GM18505 (cell line): ENCODE measurements around the gene DDOST.

ENCODE experiments used
- ATAC-seq: cut with Tn5 transposase; IDR thresholded peaks from one replicate; pipeline ENCODE4 v1.9.1; 2021; ENCODE audit not compliant: unreplicated experiment
- POLR2A ChIP-seq: IDR thresholded peaks from 4 replicates; pipeline ENCODE4 v1.6.1; 2011; ENCODE audit warnings: borderline replicate concordance; ENCODE audit not compliant: insufficient read depth, insufficient read length; ENCODE audit errors: extremely low read depth

DDOST gene

DNA sequence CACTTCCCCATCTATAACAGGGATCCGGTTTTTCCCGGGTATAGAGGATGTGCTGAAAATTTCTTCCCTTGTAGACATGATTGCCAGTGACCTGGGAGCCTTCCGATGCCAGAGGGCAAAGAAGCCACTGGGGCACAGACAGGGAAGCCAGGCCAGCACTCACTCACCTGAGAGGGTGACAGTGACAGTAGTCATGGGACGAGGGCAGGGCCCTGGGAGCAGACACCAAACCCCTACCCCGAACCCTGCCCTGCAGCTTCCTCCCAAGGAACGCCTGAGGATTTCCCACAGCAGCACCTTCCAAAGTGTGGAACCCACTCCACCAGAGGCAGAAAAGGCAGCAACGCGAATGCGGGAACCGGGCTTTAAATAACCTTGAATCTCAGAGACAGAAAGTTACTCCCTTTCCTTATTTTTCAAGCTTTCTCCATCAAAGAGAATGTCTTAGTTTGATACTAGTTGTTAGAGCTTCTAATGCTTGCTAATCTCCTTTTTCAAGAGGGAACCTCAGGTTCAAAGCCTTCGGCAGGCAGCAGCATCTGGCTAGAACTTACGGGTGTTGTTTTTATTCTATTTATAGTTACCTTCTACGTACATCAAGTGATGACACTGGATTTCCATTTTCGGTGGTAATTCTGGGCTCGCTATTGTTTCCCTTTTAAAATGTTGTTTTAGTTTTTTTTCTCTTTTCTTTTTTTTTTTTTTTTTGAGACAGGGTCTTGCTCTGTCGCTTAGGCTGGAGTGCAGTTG is 2.8 kb downstream of the DDOST start:
- TF ChIP-seq POLR2A, result no peak
- no peak for ATAC-seq

DNA sequence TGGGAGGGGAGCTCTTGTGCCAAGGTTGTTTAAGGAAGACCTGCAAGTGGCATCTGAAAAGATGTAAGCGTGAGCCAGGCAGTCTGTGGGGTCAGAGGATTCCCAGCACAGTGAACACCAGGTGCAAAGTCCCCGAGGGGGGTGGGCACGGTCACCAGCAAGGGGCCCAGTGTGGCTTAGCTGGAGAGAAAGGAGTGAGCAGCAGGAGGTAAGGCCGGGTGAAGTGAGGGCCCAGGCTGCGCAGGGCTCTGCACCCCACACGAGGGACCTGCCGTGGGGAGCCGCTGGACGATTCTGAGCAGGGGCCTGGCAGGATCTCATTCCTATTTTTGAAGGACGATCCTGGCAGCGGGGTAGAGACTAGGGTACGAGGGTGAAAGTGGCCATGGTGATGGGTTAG is 4.1 kb downstream of the DDOST start:
- no peak for ATAC-seq
- TF ChIP-seq POLR2A, result no peak

- no peak for TF ChIP-seq POLR2A
- ATAC-seq, result no peak
Measured at GRCh38 chr1:20654104-20654690, 7.0 kb downstream of the DDOST start.

GRCh38 chr1:20652300-20652699 is 8.9 kb downstream of the DDOST start:
- no peak for TF ChIP-seq POLR2A
- ATAC-seq, result no peak

DNA sequence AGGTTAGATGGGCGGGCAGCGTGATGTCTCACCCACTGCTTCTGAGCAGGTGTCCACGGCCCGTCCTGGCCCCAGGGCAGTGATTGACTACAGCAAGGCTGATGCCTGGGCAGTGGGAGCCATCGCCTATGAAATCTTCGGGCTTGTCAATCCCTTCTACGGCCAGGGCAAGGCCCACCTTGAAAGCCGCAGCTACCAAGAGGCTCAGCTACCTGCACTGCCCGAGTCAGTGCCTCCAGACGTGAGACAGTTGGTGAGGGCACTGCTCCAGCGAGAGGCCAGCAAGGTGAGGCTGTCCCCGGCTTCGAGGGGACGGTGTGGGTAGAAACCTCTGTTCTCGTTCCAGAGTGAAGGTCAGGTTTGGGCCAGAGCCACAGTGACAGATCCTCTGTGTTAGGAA is 12.2 kb downstream of the DDOST start:
- no peak for TF ChIP-seq POLR2A

DNA sequence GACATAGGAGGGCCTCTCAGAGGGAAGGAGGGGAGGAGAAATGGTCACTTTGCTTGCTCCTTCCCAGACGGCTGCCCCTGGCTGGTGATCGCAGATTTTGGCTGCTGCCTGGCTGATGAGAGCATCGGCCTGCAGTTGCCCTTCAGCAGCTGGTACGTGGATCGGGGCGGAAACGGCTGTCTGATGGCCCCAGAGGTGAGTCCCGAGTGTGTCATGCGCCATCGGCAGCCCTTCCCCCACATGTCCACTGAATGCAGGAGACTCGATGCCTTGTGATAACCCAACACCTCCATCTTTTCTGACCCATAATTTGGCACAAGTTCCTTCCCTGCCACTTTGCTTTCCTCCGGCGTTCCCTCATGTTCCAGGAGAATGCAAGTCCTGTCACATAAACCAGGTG is 12.7 kb downstream of the DDOST start:
- ATAC-seq, result no peak
- TF ChIP-seq POLR2A, result no peak

More for the DNA sequence above, 12.2 kb downstream of the DDOST start:
- no peak for ATAC-seq

DNA sequence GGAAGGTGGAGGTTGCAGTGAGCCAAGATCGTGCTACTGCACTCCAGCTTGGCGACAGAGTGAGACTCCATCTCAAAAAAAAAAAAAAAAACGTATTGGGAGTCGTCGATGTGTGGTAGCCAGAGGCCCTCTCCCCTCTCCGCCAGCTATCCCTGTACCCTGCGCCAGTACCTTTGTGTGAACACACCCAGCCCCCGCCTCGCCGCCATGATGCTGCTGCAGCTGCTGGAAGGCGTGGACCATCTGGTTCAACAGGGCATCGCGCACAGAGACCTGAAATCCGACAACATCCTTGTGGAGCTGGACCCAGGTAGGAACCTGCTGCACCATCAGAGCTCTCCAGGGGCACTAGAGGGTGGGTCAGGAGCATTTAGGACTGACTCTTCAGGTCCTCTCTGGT is 15.8 kb downstream of the DDOST start:
- TF ChIP-seq POLR2A, result no peak
- ATAC-seq, result no peak

GRCh38 chr1:20644416-20644815 is 16.8 kb downstream of the DDOST start:
- TF ChIP-seq POLR2A, result no peak
- no peak for ATAC-seq

GRCh38 chr1:20643080-20643479 is 18.1 kb downstream of the DDOST start:
- no peak for TF ChIP-seq POLR2A
- ATAC-seq, result no peak

DNA sequence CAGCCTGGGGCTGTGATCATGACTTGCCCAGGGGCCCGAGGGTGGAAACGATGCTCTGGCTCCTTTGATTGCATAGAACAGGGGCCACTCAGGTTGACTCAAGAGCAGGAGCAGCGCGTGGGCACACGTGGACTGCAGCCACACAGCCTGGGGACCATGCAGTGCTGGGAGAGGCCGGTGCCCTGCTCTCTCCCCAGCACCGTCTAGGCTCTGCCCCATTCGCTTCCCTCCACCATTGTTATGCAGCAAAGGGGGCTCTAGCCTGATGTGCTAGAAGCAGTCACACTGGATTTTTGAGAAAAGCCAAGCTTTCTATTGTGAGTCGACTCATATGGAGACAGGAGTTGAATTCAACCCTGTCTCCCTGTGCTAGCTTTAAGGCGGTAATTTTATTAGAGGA is 19.2 kb downstream of the DDOST start:
- TF ChIP-seq POLR2A, result no peak
- ATAC-seq, result no peak

DNA sequence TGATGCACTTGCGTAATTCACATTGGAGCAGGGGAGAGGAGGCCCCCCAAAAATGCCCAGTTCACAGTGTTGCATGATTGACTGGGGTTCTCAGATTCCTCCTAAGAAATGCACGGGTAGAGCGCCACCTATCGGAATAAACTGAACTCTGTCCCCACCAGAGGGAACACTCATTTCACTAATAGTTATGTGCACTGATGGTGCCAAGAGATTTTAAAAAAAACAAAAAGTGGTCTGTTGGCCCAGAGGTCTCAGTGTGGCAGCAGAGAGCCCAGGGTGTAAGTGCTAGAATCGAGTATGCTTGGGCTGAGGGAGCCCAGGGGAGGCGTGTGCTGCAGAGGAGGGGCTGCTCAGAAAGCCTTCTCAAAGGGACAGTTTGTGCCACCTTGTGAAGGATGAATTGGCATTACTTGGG is 21.0 kb downstream of the DDOST start:
- ATAC-seq, result no peak
- TF ChIP-seq POLR2A, result no peak

DNA sequence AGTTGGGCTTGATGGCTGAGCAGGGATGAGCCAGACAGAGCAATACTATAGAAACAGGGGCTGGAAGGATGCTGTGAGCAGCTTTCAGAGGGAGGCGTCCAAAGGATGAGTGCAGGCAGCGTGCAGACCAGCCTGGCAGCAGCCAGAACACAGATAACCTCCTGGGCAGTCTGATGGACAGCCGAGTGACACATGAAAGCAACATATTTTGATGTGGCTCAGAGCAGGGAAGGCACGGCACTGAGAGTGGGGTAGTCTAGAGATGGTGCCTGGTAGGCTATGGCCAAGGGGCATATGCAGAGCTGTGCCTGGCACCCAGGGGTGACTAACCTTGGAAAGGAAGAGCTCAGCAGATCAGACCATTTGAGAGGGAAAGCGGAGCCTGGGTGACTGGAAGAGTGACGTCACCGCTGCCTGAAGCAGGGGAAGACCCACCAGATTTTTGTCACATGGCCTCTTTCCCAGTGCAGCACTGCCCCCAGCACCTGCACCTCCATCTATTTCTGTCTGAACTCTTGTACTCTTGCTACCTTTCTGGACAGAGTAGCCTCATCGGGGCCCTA is 24.3 kb downstream of the DDOST start:
- no peak for ATAC-seq
- no peak for TF ChIP-seq POLR2A

DNA sequence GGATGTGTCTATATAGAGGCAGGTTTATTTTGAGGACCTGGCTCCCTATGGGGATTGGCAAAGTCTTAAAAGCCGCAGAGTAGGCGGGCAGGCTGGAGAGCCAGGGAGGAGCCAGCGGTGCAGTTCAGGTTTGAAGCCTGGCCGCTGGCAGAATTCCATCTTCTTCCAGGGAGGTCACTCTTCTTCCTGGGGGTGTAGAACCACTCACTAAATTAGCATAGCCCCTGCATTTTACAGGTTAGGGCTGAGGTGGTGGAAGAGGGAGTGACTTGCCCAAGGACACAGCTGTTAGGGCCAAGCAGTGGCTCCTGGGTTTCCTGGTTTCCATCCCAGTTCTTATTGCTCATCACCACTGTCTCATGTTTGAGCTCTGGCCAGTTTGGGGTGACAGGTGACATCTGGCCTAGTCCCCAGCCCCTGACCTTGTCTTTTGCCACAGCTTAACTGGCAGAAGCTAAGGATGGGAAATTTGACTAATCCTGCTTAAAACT is 26.5 kb downstream of the DDOST start:
- ATAC-seq, result no peak
- no peak for TF ChIP-seq POLR2A

DNA sequence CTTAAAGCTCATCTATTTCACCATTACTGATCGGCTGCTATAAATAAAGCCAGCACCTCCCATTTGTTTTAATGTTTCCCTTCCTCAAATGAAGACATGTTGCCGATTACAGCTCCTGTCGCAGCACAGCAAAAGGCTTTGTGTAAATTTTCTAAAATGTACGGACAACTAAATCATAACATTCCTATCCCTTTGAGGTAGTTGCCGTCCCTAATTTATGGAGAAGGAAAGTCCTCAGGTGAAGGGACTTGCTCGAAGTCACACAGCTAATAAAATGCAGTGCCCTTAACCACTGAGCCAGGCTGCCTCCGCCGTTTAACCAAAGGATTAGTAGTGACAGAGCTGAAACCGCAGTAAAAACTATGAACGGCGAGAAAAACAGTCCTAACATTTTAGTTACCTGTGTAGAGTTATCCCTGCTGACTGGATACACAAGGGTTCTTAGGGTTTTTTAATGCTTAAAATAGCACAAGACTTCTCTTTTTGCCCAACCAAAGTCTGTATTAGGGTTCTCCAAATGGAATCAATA is 27.0 kb downstream of the DDOST start:
- no peak for ATAC-seq
- no peak for TF ChIP-seq POLR2A
